Adrenal gland (tissue), 12 donors: Measurements from ENCODE around the gene RANBP10. TPM values are rescaled to one million over a fixed set of nuclear protein-coding genes. Genes with fewer than 3 reads are reported as not detected.
A peak's percentile ranks its signal among the peaks of the same experiment; 100 is the strongest.

Experiments used
- DNase-seq, 7 donors: peaks; one replicate each; pipeline ENCODE4 v3.0.0-alpha.2; 2019 to 2020
- H3K27ac ChIP-seq, 5 donors: fragments of 200-600 bp; sonication (generic) in 4 of 5; 1 replicate in 3 of 5; 2 replicates in 2 of 5; pipeline versions ENCODE4 v1.5.1 to v1.8.0; 2016 to 2020; ENCODE audit warnings: mild to moderate bottlenecking in 1 of 5
- H3K27me3 ChIP-seq: fragments of 200-600 bp; 2 replicates; pipeline ENCODE4 v1.8.0; 2021
- H3K36me3 ChIP-seq, 2 donors: fragments of 200-600 bp; replicated peaks in 1 of 2; 1 replicate in 1 of 2; 2 replicates in 1 of 2; pipeline versions ENCODE4 v1.5.1 to v1.8.0; 2018 to 2022
- H3K4me1 ChIP-seq, 2 donors: fragments of 200-600 bp; replicated peaks in 1 of 2; 1 replicate in 1 of 2; 2 replicates in 1 of 2; pipeline versions ENCODE4 v1.5.1 to v1.8.0; 2018 to 2021
- H3K4me3 ChIP-seq, 4 donors: fragments of 200-600 bp; sonication (generic) in 3 of 4; one replicate each; pipeline ENCODE4 v1.5.1; 2016 to 2018
- H3K9me3 ChIP-seq, 3 donors: fragments of 200-600 bp; sonication (generic) in 1 of 3; replicated peaks in 1 of 3; 1 replicate in 2 of 3; 2 replicates in 1 of 3; pipeline versions ENCODE4 v1.5.1 to v1.8.0; 2016 to 2021
- POLR2A ChIP-seq, 2 donors: fragments of 450-650 bp; IDR thresholded peaks; one replicate each; pipeline ENCODE4 v1.6.1; 2017; ENCODE audit warnings: antibody characterized with exemption in 2 of 2, mild to moderate bottlenecking in 2 of 2, moderate library complexity in 1 of 2
- WGBS, 4 donors: extraction: QIAGEN DNeasy Blood & Tissue Kit in 2 of 4; methylation state at CpG; one replicate each; pipeline versions ENCODE4 v1.1.5 to v1.1.7; 2013 to 2017; 5-methylcytosine and 5-hydroxymethylcytosine counted together
- intact Hi-C, 2 donors: fragments of 100-400 bp; cut with DNase I; formaldehyde crosslinking; loops; one replicate each; pipeline versions ENCODE4 v1.14.1 to v1.15.0; 2022 to 2023
- polyA plus RNA-seq, 3 donors: library from polyadenylated mRNA; stranded (reverse); fragments of 200-250 nt in 2 of 3; fragments of 350-450 nt in 1 of 3; fragmentation: Illumina TruSeq in 1 of 3; extraction: RNeasy Lipid Tissue Mini Kit (QIAGEN cat#74804) in 1 of 3; gene quantifications; one replicate each; pipeline ENCODE4 v1.2.3, GENCODE V29; 2013 to 2014
- total RNA-seq, 9 donors: library from RNA; depleted of rRNA in 4 of 9; stranded (reverse); fragments of >200 nt in 4 of 9; fragments of 120-200 nt in 1 of 9; fragmentation: NEBNext Ultra II Directional in 1 of 9; extraction: Animal tissue kit (Norgen Biotek cat#: 25700) in 1 of 9; gene quantifications; one replicate each; pipeline versions ENCODE4 v1.1.0 to v1.2.4, GENCODE V29; 2013 to 2023
- TF ChIP-seq, protein P1 (sequence below), 6 experiments: fragments of 450-650 bp in 4 of 6; fragments of 200-600 bp in 2 of 6; sonication (generic) in 1 of 6; IDR thresholded peaks; 1 replicate in 5 of 6; 2 replicates in 1 of 6; pipeline versions ENCODE4 v1.5.1 to v1.8.0; 2016 to 2021; ENCODE audit warnings: antibody characterized with exemption in 6 of 6, mild to moderate bottlenecking in 2 of 6, moderate library complexity in 1 of 6
- donor health status: healthy with polysubstance abuse.
- donor health status: Bipolar disorder and iron deficiency.
- donor health status: DM: yes; HTN: yes; CAD: no.
- donor health status: DM: no; HTN: no; CAD: no.
- donor health status: DM: no; HTN: no; CAD: no.
- donor health status: DM: yes; HTN: yes; CAD: no.

The RANBP10 gene
- total and polyA plus RNA-seq, 12 donors = 9.4 to 74.1 (median 21.6) TPM

DNA sequence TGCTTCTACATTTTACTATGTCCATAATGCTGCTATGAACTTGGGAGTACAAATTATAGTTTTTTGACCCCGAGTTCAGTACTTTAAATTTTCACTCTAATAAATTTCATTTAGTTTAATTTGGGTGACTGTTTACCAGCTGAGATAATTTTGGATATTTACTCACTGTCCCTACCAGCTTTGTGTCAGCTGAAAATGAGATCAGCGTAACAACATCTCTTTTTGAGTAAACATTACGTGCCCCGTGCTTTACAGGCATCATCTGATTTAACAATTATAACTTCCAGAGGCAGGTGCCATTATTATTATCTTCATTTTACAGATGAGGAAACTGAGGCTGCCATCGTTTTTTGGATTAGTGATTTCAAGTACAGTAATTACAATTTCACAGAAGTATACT is 102.2 kb downstream of the RANBP10 start:
- Histone ChIP-seq H3K9me3 (no peaks in the 10 kb centered on the region), H3K27me3 (no peaks in the 10 kb centered on the region), H3K4me1 (peaks cover 6 to 13% of the 10 kb centered on the region in 2 donors), H3K4me3 (no peak overlapping the region), H3K27ac (no peak overlapping the region), H3K36me3 (no peaks in the 10 kb centered on the region)
- intact Hi-C loops = no loop called here
- WGBS, 4 donors = 90 to 94% (median 92%) methylated on average over 5 of the region's 5 CpGs
- TF ChIP-seq, protein P1, sequence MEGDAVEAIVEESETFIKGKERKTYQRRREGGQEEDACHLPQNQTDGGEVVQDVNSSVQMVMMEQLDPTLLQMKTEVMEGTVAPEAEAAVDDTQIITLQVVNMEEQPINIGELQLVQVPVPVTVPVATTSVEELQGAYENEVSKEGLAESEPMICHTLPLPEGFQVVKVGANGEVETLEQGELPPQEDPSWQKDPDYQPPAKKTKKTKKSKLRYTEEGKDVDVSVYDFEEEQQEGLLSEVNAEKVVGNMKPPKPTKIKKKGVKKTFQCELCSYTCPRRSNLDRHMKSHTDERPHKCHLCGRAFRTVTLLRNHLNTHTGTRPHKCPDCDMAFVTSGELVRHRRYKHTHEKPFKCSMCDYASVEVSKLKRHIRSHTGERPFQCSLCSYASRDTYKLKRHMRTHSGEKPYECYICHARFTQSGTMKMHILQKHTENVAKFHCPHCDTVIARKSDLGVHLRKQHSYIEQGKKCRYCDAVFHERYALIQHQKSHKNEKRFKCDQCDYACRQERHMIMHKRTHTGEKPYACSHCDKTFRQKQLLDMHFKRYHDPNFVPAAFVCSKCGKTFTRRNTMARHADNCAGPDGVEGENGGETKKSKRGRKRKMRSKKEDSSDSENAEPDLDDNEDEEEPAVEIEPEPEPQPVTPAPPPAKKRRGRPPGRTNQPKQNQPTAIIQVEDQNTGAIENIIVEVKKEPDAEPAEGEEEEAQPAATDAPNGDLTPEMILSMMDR (IDR thresholded peaks at IDR 0.05) = no peak
- no peak for TF ChIP-seq POLR2A (IDR thresholded peaks at IDR 0.05)
- DNase-seq = no peak

DNA sequence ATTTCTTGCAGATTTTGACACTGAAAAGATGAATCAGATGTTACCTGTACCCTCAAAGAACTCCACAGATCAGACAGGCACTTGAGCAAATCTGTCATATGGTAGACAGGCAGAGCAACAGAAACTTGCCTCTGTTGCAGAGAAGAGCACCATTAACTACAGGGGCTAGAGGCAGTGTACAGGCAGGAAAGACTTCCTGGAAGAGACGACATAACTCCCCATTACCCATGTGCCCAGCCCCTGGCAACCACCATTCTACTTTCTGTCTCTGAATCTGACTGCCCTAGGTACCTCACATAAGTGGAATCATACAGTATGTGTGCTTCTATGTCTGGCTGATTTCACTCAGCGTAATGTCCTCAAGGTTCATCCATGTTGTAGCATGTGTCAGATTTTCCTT is 102.7 kb downstream of the RANBP10 start:
- no peaks in the 10 kb centered on the region for H3K36me3 ChIP-seq
- intact Hi-C loops = no loop called here
- peak overlapping the region in 1 of 5 donors; percentile 2 for H3K27ac ChIP-seq
- H3K27me3 ChIP-seq = no peaks in the 10 kb centered on the region
- no peak for TF ChIP-seq POLR2A (IDR thresholded peaks at IDR 0.05)
- TF ChIP-seq, protein P1 (IDR thresholded peaks at IDR 0.05) = no peak
- no peaks in the 10 kb centered on the region for H3K9me3 ChIP-seq
- H3K4me1 ChIP-seq = peaks cover 3 to 8% of the 10 kb centered on the region in 2 donors
- H3K4me3 ChIP-seq = no peak overlapping the region
- 72 to 81% (median 78%) methylated on average over 2 of the region's 2 CpGs for WGBS, 4 donors
- DNase-seq = no peak

DNA sequence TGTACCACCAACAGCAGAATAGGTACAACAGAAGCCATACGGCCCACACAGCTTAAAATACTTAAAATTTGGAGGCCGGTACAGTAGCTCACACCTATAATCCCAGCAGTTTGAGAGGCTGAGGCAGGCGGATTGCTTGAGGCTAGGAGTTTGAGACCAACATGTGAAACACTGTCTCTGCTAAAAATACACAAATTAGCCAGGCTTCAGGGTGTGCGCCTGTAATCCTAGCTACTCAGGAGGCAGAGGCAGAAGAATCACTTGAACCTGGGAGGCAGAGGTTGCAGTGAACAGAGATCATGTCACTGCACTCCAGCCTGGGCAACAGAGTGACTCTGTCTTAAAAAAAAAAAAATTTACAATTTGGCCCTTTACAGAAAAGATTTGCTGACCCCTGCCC is 104.2 kb downstream of the RANBP10 start:
- DNase-seq = no peak
- Histone ChIP-seq H3K4me3 (no peak overlapping the region), H3K27me3 (no peaks in the 10 kb centered on the region), H3K9me3 (no peaks in the 10 kb centered on the region), H3K27ac (no peak overlapping the region), H3K4me1 (peaks cover 3 to 7% of the 10 kb centered on the region in 2 donors), H3K36me3 (no peaks in the 10 kb centered on the region)
- intact Hi-C loops = no loop called here
- TF ChIP-seq, protein P1 (IDR thresholded peaks at IDR 0.05) = no peak
- no peak for TF ChIP-seq POLR2A (IDR thresholded peaks at IDR 0.05)
- WGBS, 4 donors = 90 to 96% (median 92%) methylated on average over 4 of the region's 4 CpGs

DNA sequence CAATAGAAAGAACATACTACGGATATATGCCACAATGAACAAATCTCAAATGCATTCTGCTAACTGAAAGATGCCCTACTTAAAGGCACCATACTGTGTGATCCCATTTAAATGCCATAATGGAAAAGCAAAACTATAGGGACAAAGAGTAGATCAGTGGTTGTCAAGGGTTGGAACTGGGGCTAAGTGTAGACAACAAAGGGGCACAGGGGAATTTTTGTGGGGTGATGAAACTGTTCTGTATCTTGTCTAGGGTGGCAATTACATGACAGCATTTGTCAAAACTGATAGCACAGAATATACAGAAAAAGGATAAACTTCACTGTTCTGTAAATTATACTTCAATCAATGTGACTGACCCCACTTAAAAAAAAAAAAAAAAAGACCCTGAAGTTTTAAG is 104.9 kb downstream of the RANBP10 start:
- TF ChIP-seq, protein P1 (IDR thresholded peaks at IDR 0.05) = no peak
- no peak for TF ChIP-seq POLR2A (IDR thresholded peaks at IDR 0.05)
- no peaks in the 10 kb centered on the region for H3K36me3 ChIP-seq
- H3K27me3 ChIP-seq = no peaks in the 10 kb centered on the region
- H3K4me1 ChIP-seq = peaks cover 3 to 7% of the 10 kb centered on the region in 2 donors
- DNase-seq = no peak
- H3K27ac ChIP-seq = no peak overlapping the region
- H3K4me3 ChIP-seq = no peak overlapping the region
- H3K9me3 ChIP-seq = no peaks in the 10 kb centered on the region
- intact Hi-C loops = no loop called here
- WGBS, 4 donors = 83 to 94% (median 89%) methylated on average over 1 of the region's 1 CpG
